Hepatocyte (in vitro differentiated cells): ENCODE data around the gene FRY. TPM values are rescaled to one million over a fixed set of nuclear protein-coding genes. Genes with fewer than 3 reads are reported as not detected.
A peak's percentile ranks its signal among the peaks of the same experiment; 100 is the strongest.

Source experiments
- DNase-seq: peaks from one replicate; pipeline ENCODE4 v3.0.0-alpha.2; 2016; ENCODE audit warnings: low spot score
- H2AFZ ChIP-seq: fragments of 200-600 bp; sonication (generic); 2 replicates; pipeline ENCODE4 v1.6.0; 2016; ENCODE audit warnings: antibody characterized with exemption, mild to moderate bottlenecking
- H3K27ac ChIP-seq: fragments of 200-600 bp; sonication (generic); 2 replicates; pipeline ENCODE4 v1.5.1; 2016; ENCODE audit warnings: mild to moderate bottlenecking
- H3K27me3 ChIP-seq: fragments of 200-600 bp; sonication (generic); 2 replicates; pipeline ENCODE4 v1.6.1; 2016
- H3K36me3 ChIP-seq: fragments of 200-600 bp; sonication (generic); replicated peaks from 2 replicates; pipeline ENCODE4 v1.5.1; 2016; ENCODE audit warnings: low read depth; ENCODE audit not compliant: insufficient read depth
- H3K4me1 ChIP-seq: fragments of 200-600 bp; sonication (generic); 2 replicates; pipeline ENCODE4 v1.5.1; 2016; ENCODE audit warnings: mild to moderate bottlenecking, moderate library complexity; ENCODE audit not compliant: insufficient read depth
- H3K4me2 ChIP-seq: fragments of 200-600 bp; sonication (generic); 2 replicates; pipeline ENCODE4 v1.6.0; 2016
- H3K4me3 ChIP-seq: fragments of 200-600 bp; sonication (generic); 2 replicates; pipeline ENCODE4 v1.5.1; 2016; ENCODE audit warnings: mild to moderate bottlenecking
- H3K79me2 ChIP-seq: fragments of 200-600 bp; sonication (generic); 2 replicates; pipeline ENCODE4 v1.6.0; 2017; ENCODE audit warnings: mild to moderate bottlenecking
- H3K9me2 ChIP-seq: fragments of 200-600 bp; sonication (generic); replicated peaks from 2 replicates; pipeline ENCODE4 v1.6.0; 2017; ENCODE audit warnings: mild to moderate bottlenecking; ENCODE audit not compliant: insufficient read depth
- H3K9me3 ChIP-seq: fragments of 200-600 bp; sonication (generic); 2 replicates; pipeline ENCODE4 v1.5.1; 2016; ENCODE audit warnings: low read depth, mild to moderate bottlenecking
- H4K20me1 ChIP-seq: fragments of 200-600 bp; sonication (generic); 2 replicates; pipeline ENCODE4 v1.6.0; 2016; ENCODE audit warnings: mild to moderate bottlenecking; ENCODE audit not compliant: insufficient read depth, poor library complexity, severe bottlenecking
- CTCF ChIP-seq: fragments of 200-600 bp; sonication (generic); IDR thresholded peaks from 2 replicates; pipeline ENCODE4 v1.5.1; 2016; ENCODE audit warnings: antibody characterized with exemption, mild to moderate bottlenecking; ENCODE audit not compliant: poor library complexity
- EZH2 ChIP-seq: fragments of 200-600 bp; sonication (generic); IDR thresholded peaks from 2 replicates; pipeline ENCODE4 v1.6.1; 2016; ENCODE audit warnings: antibody characterized with exemption, mild to moderate bottlenecking, borderline replicate concordance
- EZH2phosphoT487 ChIP-seq: fragments of 200-600 bp; sonication (generic); IDR thresholded peaks from one replicate; pipeline ENCODE4 v1.6.1; 2018; ENCODE audit warnings: antibody characterized with exemption, mild to moderate bottlenecking, low read depth, moderate library complexity; ENCODE audit not compliant: unreplicated experiment, severe bottlenecking
- WGBS: methylation state at CpG from one replicate; pipeline ENCODE4 v1.1.6; 2016; ENCODE audit warnings: low lambda C conversion rate; ENCODE audit errors: missing lambda C conversion rate; 5-methylcytosine and 5-hydroxymethylcytosine counted together
- polyA plus RNA-seq: library from polyadenylated mRNA; unstranded; fragments of >200 nt; fragmentation: Nextera tagmentation; extraction: Ambion mirVana; gene quantifications from 2 replicates; pipeline ENCODE4 v1.2.1, GENCODE V29; 2016
- total RNA-seq: library from RNA; depleted of rRNA; stranded (reverse); fragments of >200 nt; gene quantifications from 2 replicates; pipeline ENCODE4 v1.2.3, GENCODE V29; 2014

The FRY gene
- total and polyA plus RNA-seq, 2 experiments from 2014 or later, result 2.4 to 3.7 TPM

- no peak for DNase-seq
- H3K4me2 ChIP-seq, result no peak overlapping the region
- H3K79me2 ChIP-seq, result no peaks in the 10 kb centered on the region
- TF ChIP-seq CTCF, result no peak
- no peak for TF ChIP-seq EZH2phosphoT487
- TF ChIP-seq EZH2, result no peak
- 92% methylated on average over 5 of the region's 5 CpGs for WGBS
- H3K4me3 ChIP-seq, result no peak overlapping the region
- no peaks in the 10 kb centered on the region for H3K4me1 ChIP-seq
- H4K20me1 ChIP-seq, result no peaks in the 10 kb centered on the region
- H3K36me3 ChIP-seq, result no peaks in the 10 kb centered on the region
- H3K9me3 ChIP-seq, result no peaks in the 10 kb centered on the region
- no peak overlapping the region for H2AFZ ChIP-seq
- H3K27ac ChIP-seq, result no peak overlapping the region
- H3K9me2 ChIP-seq, result no peaks in the 10 kb centered on the region
- no peaks in the 10 kb centered on the region for H3K27me3 ChIP-seq
Observed at GRCh38 chr13:32243695-32244094, 212.1 kb downstream of the FRY start.

DNA sequence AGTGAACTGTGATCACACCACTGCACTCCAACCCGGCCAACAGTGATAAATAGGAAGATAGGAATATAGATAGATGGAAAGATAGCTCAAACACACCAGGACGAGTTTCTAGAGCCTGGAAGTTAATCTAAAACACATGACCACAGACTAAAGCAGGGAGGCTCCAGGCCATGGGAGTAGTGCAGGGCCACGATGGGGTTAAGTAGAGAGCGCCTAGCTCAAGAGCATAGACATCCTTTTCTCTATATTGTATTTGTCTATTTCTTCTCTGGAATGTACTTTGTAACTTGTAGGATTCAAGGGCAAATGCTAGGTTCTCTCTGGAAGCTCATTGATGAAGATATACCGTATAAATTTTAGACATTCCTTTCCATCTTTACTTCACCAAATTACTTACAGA, 214.0 kb downstream of the FRY start:
- Histone ChIP-seq H4K20me1 (no peaks in the 10 kb centered on the region), H3K27me3 (no peaks in the 10 kb centered on the region), H3K79me2 (no peaks in the 10 kb centered on the region), H3K36me3 (no peaks in the 10 kb centered on the region), H3K9me3 (no peaks in the 10 kb centered on the region), H2AFZ (no peak overlapping the region), H3K27ac (no peak overlapping the region), H3K4me1 (no peaks in the 10 kb centered on the region), H3K9me2 (no peaks in the 10 kb centered on the region), H3K4me3 (no peak overlapping the region), H3K4me2 (no peak overlapping the region)
- TF ChIP-seq EZH2 (no peak), CTCF (no peak), EZH2phosphoT487 (no peak)
- 84% methylated on average over 5 of the region's 5 CpGs for WGBS
- DNase-seq, result no peak

GRCh38 chr13:32246468-32246867, 214.9 kb downstream of the FRY start:
- no peak overlapping the region for H3K4me3 ChIP-seq
- H3K4me2 ChIP-seq, result no peak overlapping the region
- no peaks in the 10 kb centered on the region for H3K9me2 ChIP-seq
- H4K20me1 ChIP-seq, result no peaks in the 10 kb centered on the region
- no peaks in the 10 kb centered on the region for H3K79me2 ChIP-seq
- H3K27me3 ChIP-seq, result no peaks in the 10 kb centered on the region
- no peak overlapping the region for H2AFZ ChIP-seq
- H3K4me1 ChIP-seq, result no peaks in the 10 kb centered on the region
- no peak overlapping the region for H3K27ac ChIP-seq
- WGBS, result 18% methylated on average over 2 of the region's 2 CpGs
- H3K36me3 ChIP-seq, result no peaks in the 10 kb centered on the region
- peak; percentile 76 for DNase-seq
- H3K9me3 ChIP-seq, result no peaks in the 10 kb centered on the region
- TF ChIP-seq EZH2phosphoT487 (no peak), CTCF (peak; percentile 55)

DNA sequence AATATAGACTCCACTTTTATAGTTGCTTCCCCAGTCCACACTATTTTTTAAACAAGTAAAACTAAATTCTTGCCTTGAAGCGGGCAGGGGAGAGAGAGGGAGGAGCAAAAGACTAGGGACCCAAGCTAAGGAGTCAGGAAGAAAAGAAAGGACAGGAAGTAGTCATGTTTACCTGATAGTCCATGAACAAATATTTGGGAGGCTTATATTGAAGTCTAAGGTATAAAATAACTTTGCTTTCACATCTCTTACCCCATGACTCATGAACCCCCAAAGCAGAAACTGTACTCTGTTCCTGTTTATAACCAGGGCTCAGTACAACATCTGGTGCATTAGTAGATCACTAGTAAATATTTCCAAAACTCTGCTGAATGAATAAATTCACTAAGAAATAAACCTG, 216.3 kb downstream of the FRY start:
- Histone ChIP-seq H3K27ac (no peak overlapping the region), H4K20me1 (no peaks in the 10 kb centered on the region), H3K79me2 (no peaks in the 10 kb centered on the region), H2AFZ (no peak overlapping the region), H3K27me3 (no peaks in the 10 kb centered on the region), H3K4me1 (no peaks in the 10 kb centered on the region), H3K9me3 (no peaks in the 10 kb centered on the region), H3K4me3 (no peak overlapping the region), H3K36me3 (no peaks in the 10 kb centered on the region), H3K4me2 (no peak overlapping the region), H3K9me2 (no peaks in the 10 kb centered on the region)
- no peak for TF ChIP-seq CTCF
- no peak for TF ChIP-seq EZH2phosphoT487
- TF ChIP-seq EZH2, result no peak
- WGBS, result 0% methylated on average over 1 of the region's 1 CpG
- no peak for DNase-seq
